Liver (tissue), 9 donors: ENCODE results near the gene SH3TC2. TPM values are rescaled to one million over a fixed set of nuclear protein-coding genes. Genes with fewer than 3 reads are reported as not detected.

Experiments
- DNase-seq: peaks from one replicate; pipeline ENCODE4 v3.0.0-alpha.2; 2017; ENCODE audit warnings: low spot score
- H3K27ac ChIP-seq, 2 donors: one replicate each; pipeline ENCODE4 v1.7.0; 2013; ENCODE audit warnings: inconsistent platforms in 2 of 2, low read length in 2 of 2, control low read depth in 1 of 2, low read depth in 1 of 2, mild to moderate bottlenecking in 1 of 2
- H3K27me3 ChIP-seq, 4 donors: one replicate each; pipeline versions ENCODE4 v1.6.1 to v1.7.0; 2013; ENCODE audit warnings: low read length in 3 of 4, inconsistent platforms in 1 of 4, mild to moderate bottlenecking in 1 of 4, moderate library complexity in 1 of 4; ENCODE audit not compliant: control insufficient read depth in 4 of 4, insufficient read depth in 4 of 4
- H3K36me3 ChIP-seq, 4 donors: one replicate each; pipeline versions ENCODE4 v1.6.1 to v1.7.0; 2013; ENCODE audit warnings: low read length in 3 of 4, mild to moderate bottlenecking in 3 of 4, low read depth in 1 of 4, moderate library complexity in 1 of 4; ENCODE audit not compliant: control insufficient read depth in 4 of 4, insufficient read depth in 3 of 4
- H3K4me1 ChIP-seq, 4 donors: one replicate each; pipeline versions ENCODE4 v1.6.1 to v1.7.0; 2013; ENCODE audit warnings: low read length in 3 of 4, mild to moderate bottlenecking in 3 of 4, moderate library complexity in 1 of 4; ENCODE audit not compliant: control insufficient read depth in 4 of 4, insufficient read depth in 4 of 4
- H3K4me3 ChIP-seq, 3 donors: one replicate each; pipeline versions ENCODE4 v1.6.1 to v1.7.0; 2013; ENCODE audit warnings: low read length in 3 of 3, control low read depth in 1 of 3, low read depth in 1 of 3, mild to moderate bottlenecking in 1 of 3
- H3K9ac ChIP-seq, 2 donors: one replicate each; pipeline ENCODE4 v1.7.0; 2013; ENCODE audit warnings: low read length in 2 of 2, mild to moderate bottlenecking in 2 of 2, moderate library complexity in 2 of 2, control low read depth in 1 of 2, low read depth in 1 of 2
- H3K9me3 ChIP-seq, 4 donors: one replicate each; pipeline versions ENCODE4 v1.6.1 to v1.7.0; 2013; ENCODE audit warnings: low read length in 3 of 4; ENCODE audit not compliant: control insufficient read depth in 4 of 4
- EGR1 ChIP-seq, 2 donors: IDR thresholded peaks; 2 replicates each; pipeline ENCODE4 v1.6.1; 2016 to 2018; ENCODE audit warnings: antibody characterized with exemption in 2 of 2, low read depth in 2 of 2
- FOXA1 ChIP-seq: IDR thresholded peaks from 2 replicates; pipeline ENCODE4 v1.6.1; 2016; ENCODE audit warnings: antibody characterized with exemption
- FOXA2 ChIP-seq: IDR thresholded peaks from 2 replicates; pipeline ENCODE4 v1.6.1; 2016; ENCODE audit warnings: antibody characterized with exemption
- GABPA ChIP-seq, 2 donors: IDR thresholded peaks in 1 of 2; conservative IDR thresholded peaks in 1 of 2; 2 replicates each; pipeline ENCODE4 v1.6.1; 2016; ENCODE audit warnings: antibody characterized with exemption in 2 of 2, mild to moderate bottlenecking in 1 of 2, moderate library complexity in 1 of 2
- HNF4G ChIP-seq: IDR thresholded peaks from 2 replicates; pipeline ENCODE4 v1.6.1; 2016; ENCODE audit warnings: antibody characterized with exemption
- JUND ChIP-seq, 2 donors: IDR thresholded peaks; 2 replicates each; pipeline ENCODE4 v1.6.1; 2016; ENCODE audit warnings: antibody characterized with exemption in 2 of 2
- NR2F2 ChIP-seq: IDR thresholded peaks from 2 replicates; pipeline ENCODE4 v1.6.1; 2016; ENCODE audit warnings: antibody characterized with exemption
- RAD21 ChIP-seq, 2 donors: IDR thresholded peaks; 2 replicates each; pipeline ENCODE4 v1.6.1; 2016; ENCODE audit warnings: antibody characterized with exemption in 2 of 2, mild to moderate bottlenecking in 2 of 2
- RXRA ChIP-seq, 2 donors: IDR thresholded peaks; 2 replicates each; pipeline ENCODE4 v1.6.1; 2017 to 2018; ENCODE audit warnings: antibody characterized with exemption in 2 of 2, mild to moderate bottlenecking in 1 of 2
- SP1 ChIP-seq: IDR thresholded peaks from 2 replicates; pipeline ENCODE4 v1.6.1; 2018; ENCODE audit warnings: antibody characterized with exemption, mild to moderate bottlenecking
- TAF1 ChIP-seq: conservative IDR thresholded peaks from 2 replicates; pipeline ENCODE4 v1.6.1; 2016; ENCODE audit warnings: antibody characterized with exemption, mild to moderate bottlenecking
- YY1 ChIP-seq: IDR thresholded peaks from 2 replicates; pipeline ENCODE4 v1.6.1; 2016; ENCODE audit warnings: antibody characterized with exemption, mild to moderate bottlenecking
- WGBS: extraction: QIAGEN DNeasy Blood & Tissue Kit; methylation state at CpG from one replicate; pipeline ENCODE4 v1.1.7; 2013; 5-methylcytosine and 5-hydroxymethylcytosine counted together
- polyA plus RNA-seq, 2 donors: library from polyadenylated mRNA; stranded (reverse) in 1 of 2; unstranded in 1 of 2; fragments of 200-250 nt in 1 of 2; fragments of >200 nt in 1 of 2; fragmentation: Nextera tagmentation in 1 of 2; extraction: Ambion mirVana in 1 of 2; gene quantifications; one replicate each; pipeline versions ENCODE4 v1.2.1 to v1.2.3, GENCODE V29; 2013 to 2015
- total RNA-seq, 2 donors: library from RNA; depleted of rRNA; stranded (reverse); fragments of >200 nt; gene quantifications; one replicate each; pipeline ENCODE4 v1.2.3, GENCODE V29; 2014
- TF ChIP-seq, protein P1 (sequence below): IDR thresholded peaks from 2 replicates; pipeline ENCODE4 v1.6.1; 2016; ENCODE audit warnings: antibody characterized with exemption
- TF ChIP-seq, protein P2 (sequence below): fragments of 150-350 bp; IDR thresholded peaks from 2 replicates; pipeline ENCODE4 v1.5.1; 2017; ENCODE audit warnings: improper control_type of control experiment, low read depth, low read length; ENCODE audit not compliant: missing input control
- TF ChIP-seq, protein P3 (sequence below): IDR thresholded peaks from 2 replicates; pipeline ENCODE4 v1.6.1; 2016; ENCODE audit warnings: antibody characterized with exemption
- TF ChIP-seq, protein P4 (sequence below): IDR thresholded peaks from 2 replicates; pipeline ENCODE4 v1.6.1; 2016; ENCODE audit warnings: antibody characterized with exemption
- TF ChIP-seq, protein P5 (sequence below): IDR thresholded peaks from 2 replicates; pipeline ENCODE4 v1.6.1; 2016; ENCODE audit warnings: antibody characterized with exemption, mild to moderate bottlenecking
- donor health status: healthy.
- donor health status: healthy.
- donor health status: healthy.
- donor health status: healthy.
- donor health status: healthy.

SH3TC2 gene
- total and polyA plus RNA-seq, 4 donors = 0.31 to 6.2 (median 0.57) TPM

DNA sequence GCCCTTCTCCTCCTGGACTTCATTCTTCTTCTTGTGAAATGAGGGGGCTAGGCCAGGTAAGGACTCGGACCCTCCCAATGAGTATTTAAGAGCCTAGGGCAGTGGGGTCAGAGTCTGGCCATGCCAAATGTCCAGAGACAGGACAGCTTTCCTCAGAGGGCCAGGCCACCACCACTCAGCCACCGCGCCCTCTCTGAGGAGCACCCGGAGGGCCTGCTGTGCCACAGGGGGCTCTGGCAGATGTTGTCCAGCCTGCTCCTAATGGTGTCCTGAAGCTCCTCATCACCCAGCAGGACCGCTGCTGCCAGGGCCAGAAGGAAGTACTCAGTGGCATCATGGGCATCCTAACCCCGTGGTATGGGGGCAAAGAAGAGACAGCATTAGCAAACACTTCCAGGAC lies 58.3 kb downstream of the SH3TC2 start:
- no peak overlapping the region for H3K9ac ChIP-seq
- no peaks in the 10 kb centered on the region for H3K36me3 ChIP-seq
- TF ChIP-seq JUND (IDR thresholded peaks at IDR 0.05) (no peak), HNF4G (no peak), NR2F2 (no peak), EGR1 (IDR thresholded peaks at IDR 0.05; ENCODE audit: low read depth in 2 of 2) (no peak), FOXA2 (no peak), FOXA1 (no peak), TAF1 (no peak), YY1 (no peak), RXRA (IDR thresholded peaks at IDR 0.05) (no peak), SP1 (no peak), GABPA (IDR thresholded peaks at IDR 0.05 in 1 of 2, conservative IDR thresholded peaks at IDR 0.05 in 1 of 2) (no peak), RAD21 (IDR thresholded peaks at IDR 0.05) (no peak)
- TF ChIP-seq, protein P1, sequence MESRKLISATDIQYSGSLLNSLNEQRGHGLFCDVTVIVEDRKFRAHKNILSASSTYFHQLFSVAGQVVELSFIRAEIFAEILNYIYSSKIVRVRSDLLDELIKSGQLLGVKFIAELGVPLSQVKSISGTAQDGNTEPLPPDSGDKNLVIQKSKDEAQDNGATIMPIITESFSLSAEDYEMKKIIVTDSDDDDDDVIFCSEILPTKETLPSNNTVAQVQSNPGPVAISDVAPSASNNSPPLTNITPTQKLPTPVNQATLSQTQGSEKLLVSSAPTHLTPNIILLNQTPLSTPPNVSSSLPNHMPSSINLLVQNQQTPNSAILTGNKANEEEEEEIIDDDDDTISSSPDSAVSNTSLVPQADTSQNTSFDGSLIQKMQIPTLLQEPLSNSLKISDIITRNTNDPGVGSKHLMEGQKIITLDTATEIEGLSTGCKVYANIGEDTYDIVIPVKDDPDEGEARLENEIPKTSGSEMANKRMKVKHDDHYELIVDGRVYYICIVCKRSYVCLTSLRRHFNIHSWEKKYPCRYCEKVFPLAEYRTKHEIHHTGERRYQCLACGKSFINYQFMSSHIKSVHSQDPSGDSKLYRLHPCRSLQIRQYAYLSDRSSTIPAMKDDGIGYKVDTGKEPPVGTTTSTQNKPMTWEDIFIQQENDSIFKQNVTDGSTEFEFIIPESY = no peak
- TF ChIP-seq, protein P2, sequence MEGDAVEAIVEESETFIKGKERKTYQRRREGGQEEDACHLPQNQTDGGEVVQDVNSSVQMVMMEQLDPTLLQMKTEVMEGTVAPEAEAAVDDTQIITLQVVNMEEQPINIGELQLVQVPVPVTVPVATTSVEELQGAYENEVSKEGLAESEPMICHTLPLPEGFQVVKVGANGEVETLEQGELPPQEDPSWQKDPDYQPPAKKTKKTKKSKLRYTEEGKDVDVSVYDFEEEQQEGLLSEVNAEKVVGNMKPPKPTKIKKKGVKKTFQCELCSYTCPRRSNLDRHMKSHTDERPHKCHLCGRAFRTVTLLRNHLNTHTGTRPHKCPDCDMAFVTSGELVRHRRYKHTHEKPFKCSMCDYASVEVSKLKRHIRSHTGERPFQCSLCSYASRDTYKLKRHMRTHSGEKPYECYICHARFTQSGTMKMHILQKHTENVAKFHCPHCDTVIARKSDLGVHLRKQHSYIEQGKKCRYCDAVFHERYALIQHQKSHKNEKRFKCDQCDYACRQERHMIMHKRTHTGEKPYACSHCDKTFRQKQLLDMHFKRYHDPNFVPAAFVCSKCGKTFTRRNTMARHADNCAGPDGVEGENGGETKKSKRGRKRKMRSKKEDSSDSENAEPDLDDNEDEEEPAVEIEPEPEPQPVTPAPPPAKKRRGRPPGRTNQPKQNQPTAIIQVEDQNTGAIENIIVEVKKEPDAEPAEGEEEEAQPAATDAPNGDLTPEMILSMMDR = no peak
- TF ChIP-seq, protein P3, sequence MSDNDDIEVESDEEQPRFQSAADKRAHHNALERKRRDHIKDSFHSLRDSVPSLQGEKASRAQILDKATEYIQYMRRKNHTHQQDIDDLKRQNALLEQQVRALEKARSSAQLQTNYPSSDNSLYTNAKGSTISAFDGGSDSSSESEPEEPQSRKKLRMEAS = no peak
- TF ChIP-seq, protein P4, sequence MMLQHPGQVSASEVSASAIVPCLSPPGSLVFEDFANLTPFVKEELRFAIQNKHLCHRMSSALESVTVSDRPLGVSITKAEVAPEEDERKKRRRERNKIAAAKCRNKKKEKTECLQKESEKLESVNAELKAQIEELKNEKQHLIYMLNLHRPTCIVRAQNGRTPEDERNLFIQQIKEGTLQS = no peak
- TF ChIP-seq, protein P5, sequence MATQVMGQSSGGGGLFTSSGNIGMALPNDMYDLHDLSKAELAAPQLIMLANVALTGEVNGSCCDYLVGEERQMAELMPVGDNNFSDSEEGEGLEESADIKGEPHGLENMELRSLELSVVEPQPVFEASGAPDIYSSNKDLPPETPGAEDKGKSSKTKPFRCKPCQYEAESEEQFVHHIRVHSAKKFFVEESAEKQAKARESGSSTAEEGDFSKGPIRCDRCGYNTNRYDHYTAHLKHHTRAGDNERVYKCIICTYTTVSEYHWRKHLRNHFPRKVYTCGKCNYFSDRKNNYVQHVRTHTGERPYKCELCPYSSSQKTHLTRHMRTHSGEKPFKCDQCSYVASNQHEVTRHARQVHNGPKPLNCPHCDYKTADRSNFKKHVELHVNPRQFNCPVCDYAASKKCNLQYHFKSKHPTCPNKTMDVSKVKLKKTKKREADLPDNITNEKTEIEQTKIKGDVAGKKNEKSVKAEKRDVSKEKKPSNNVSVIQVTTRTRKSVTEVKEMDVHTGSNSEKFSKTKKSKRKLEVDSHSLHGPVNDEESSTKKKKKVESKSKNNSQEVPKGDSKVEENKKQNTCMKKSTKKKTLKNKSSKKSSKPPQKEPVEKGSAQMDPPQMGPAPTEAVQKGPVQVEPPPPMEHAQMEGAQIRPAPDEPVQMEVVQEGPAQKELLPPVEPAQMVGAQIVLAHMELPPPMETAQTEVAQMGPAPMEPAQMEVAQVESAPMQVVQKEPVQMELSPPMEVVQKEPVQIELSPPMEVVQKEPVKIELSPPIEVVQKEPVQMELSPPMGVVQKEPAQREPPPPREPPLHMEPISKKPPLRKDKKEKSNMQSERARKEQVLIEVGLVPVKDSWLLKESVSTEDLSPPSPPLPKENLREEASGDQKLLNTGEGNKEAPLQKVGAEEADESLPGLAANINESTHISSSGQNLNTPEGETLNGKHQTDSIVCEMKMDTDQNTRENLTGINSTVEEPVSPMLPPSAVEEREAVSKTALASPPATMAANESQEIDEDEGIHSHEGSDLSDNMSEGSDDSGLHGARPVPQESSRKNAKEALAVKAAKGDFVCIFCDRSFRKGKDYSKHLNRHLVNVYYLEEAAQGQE = no peak
- WGBS = 94% methylated on average over 6 of the region's 6 CpGs
- H3K9me3 ChIP-seq = no peaks in the 10 kb centered on the region
- H3K27me3 ChIP-seq = no peaks in the 10 kb centered on the region
- H3K27ac ChIP-seq = no peak overlapping the region
- peaks cover 0 to 7% (median 3%) of the 10 kb centered on the region in 4 donors for H3K4me1 ChIP-seq
- no peak for DNase-seq
- no peak overlapping the region for H3K4me3 ChIP-seq
